Astrocyte (in vitro differentiated cells and primary cell): ENCODE measurements around the gene RASA2. TPM values are rescaled to one million over a fixed set of nuclear protein-coding genes. Genes with fewer than 3 reads are reported as not detected.

Experiments used
- DNase-seq: peaks from one replicate; pipeline ENCODE4 v3.0.0-alpha.2; 2010; ENCODE audit warnings: low read depth
- FAIRE-seq: peaks from 2 replicates; lab custom pipeline; 2011; peaks lifted over from hg19 to GRCh38; lab: Jason Lieb, UNC
- H2AFZ ChIP-seq: 2 replicates; pipeline ENCODE4 v1.6.0; 2012; ENCODE audit warnings: low read depth, low read length, inconsistent platforms
- H3K27ac ChIP-seq: 2 replicates; pipeline ENCODE4 v1.5.1; 2011; ENCODE audit warnings: low read depth, low read length, inconsistent platforms
- H3K27me3 ChIP-seq: 2 replicates; pipeline ENCODE4 v1.6.0; 2011; ENCODE audit warnings: low read length, inconsistent platforms; ENCODE audit not compliant: insufficient read depth
- H3K36me3 ChIP-seq: 2 replicates; pipeline ENCODE4 v1.5.1; 2011; ENCODE audit warnings: low read length, inconsistent platforms; ENCODE audit not compliant: insufficient read depth
- H3K4me1 ChIP-seq: 2 replicates; pipeline ENCODE4 v1.5.1; 2011; ENCODE audit warnings: low read length, inconsistent platforms; ENCODE audit not compliant: insufficient read depth
- H3K4me2 ChIP-seq: 2 replicates; pipeline ENCODE4 v1.6.0; 2012; ENCODE audit warnings: low read length, inconsistent platforms
- H3K4me3 ChIP-seq: 2 replicates; pipeline ENCODE4 v1.5.1; 2011; ENCODE audit warnings: low read depth, mild to moderate bottlenecking, low read length, inconsistent platforms; ENCODE audit not compliant: insufficient read depth
- H3K79me2 ChIP-seq: 2 replicates; pipeline ENCODE4 v1.6.0; 2012; ENCODE audit warnings: mild to moderate bottlenecking, low read length, inconsistent platforms; ENCODE audit not compliant: insufficient read depth
- H3K9ac ChIP-seq: 2 replicates; pipeline ENCODE4 v1.6.0; 2012; ENCODE audit warnings: mild to moderate bottlenecking, low read length, inconsistent platforms
- H3K9me3 ChIP-seq: 2 replicates; pipeline ENCODE4 v1.5.1; 2012; ENCODE audit warnings: low read depth, mild to moderate bottlenecking, low read length, inconsistent platforms; ENCODE audit not compliant: insufficient read depth
- H4K20me1 ChIP-seq: 2 replicates; pipeline ENCODE4 v1.6.0; 2012; ENCODE audit warnings: low read length, inconsistent platforms; ENCODE audit not compliant: insufficient read depth
- H3K27ac Mint-ChIP-seq: one replicate; pipeline ENCODE4 v1.8.0; 2021; ENCODE audit warnings: mild to moderate bottlenecking, mixed read lengths; ENCODE audit not compliant: unreplicated experiment
- H3K27me3 Mint-ChIP-seq: one replicate; pipeline ENCODE4 v1.8.0; 2021; ENCODE audit warnings: low read depth, mixed read lengths; ENCODE audit not compliant: unreplicated experiment
- H3K36me3 Mint-ChIP-seq: one replicate; pipeline ENCODE4 v1.8.0; 2021; ENCODE audit warnings: low read depth, mixed read lengths; ENCODE audit not compliant: unreplicated experiment
- H3K4me1 Mint-ChIP-seq: one replicate; pipeline ENCODE4 v1.8.0; 2021; ENCODE audit warnings: low read depth, mixed read lengths; ENCODE audit not compliant: unreplicated experiment
- H3K4me3 Mint-ChIP-seq: one replicate; pipeline ENCODE4 v1.8.0; 2021; ENCODE audit warnings: mild to moderate bottlenecking, moderate library complexity, mixed read lengths; ENCODE audit not compliant: unreplicated experiment
- H3K9me3 Mint-ChIP-seq: one replicate; pipeline ENCODE4 v1.8.0; 2021; ENCODE audit warnings: mild to moderate bottlenecking, mixed read lengths; ENCODE audit not compliant: unreplicated experiment
- CTCF ChIP-seq: IDR thresholded peaks from 2 replicates; pipeline ENCODE4 v1.5.1; 2011; ENCODE audit warnings: low read depth, mild to moderate bottlenecking, inconsistent platforms, low read length, moderate library complexity; ENCODE audit not compliant: insufficient read depth
- EZH2 ChIP-seq: IDR thresholded peaks from 2 replicates; pipeline ENCODE4 v1.6.1; 2012; ENCODE audit warnings: mild to moderate bottlenecking, low read length, inconsistent platforms; ENCODE audit not compliant: insufficient read depth
- total RNA-seq: library from RNA; stranded (reverse); gene quantifications from 2 replicates; pipeline ENCODE4 v1.2.1, GENCODE V29; 2021

Gene RASA2
- total RNA-seq, 1 donor from 2014 or later = 19.0 TPM

- Mint-ChIP-seq H3K36me3 (no peaks in the 10 kb centered on the region), H3K27ac (peak overlapping the region; percentile 66), H3K4me3 (peak overlapping the region; percentile 85), H3K9me3 (peaks cover 12% of the 10 kb centered on the region), H3K27me3 (peaks cover 38% of the 10 kb centered on the region), H3K4me1 (peaks cover 15% of the 10 kb centered on the region)
- no peak for FAIRE-seq
- DNase-seq = peak; percentile 33
- no peak overlapping the region for H3K27ac ChIP-seq
- H3K36me3 ChIP-seq = no peaks in the 10 kb centered on the region
- H3K4me2 ChIP-seq = peak overlapping the region; percentile 99
- H3K4me1 ChIP-seq = peaks cover 16% of the 10 kb centered on the region
- H3K79me2 ChIP-seq = no peaks in the 10 kb centered on the region
- H3K27me3 ChIP-seq = peaks cover 4% of the 10 kb centered on the region
- TF ChIP-seq CTCF (no peak), EZH2 (no peak)
- no peaks in the 10 kb centered on the region for H4K20me1 ChIP-seq
- H3K9me3 ChIP-seq = no peaks in the 10 kb centered on the region
- peak overlapping the region; percentile 59 for H3K4me3 ChIP-seq
- H2AFZ ChIP-seq = peak overlapping the region; percentile 98
- H3K9ac ChIP-seq = peak overlapping the region; percentile 70
Observed at GRCh38 chr3:141659821-141660613, 173.2 kb downstream of the RASA2 start.

- Mint-ChIP-seq H3K4me3 (peak overlapping the region; percentile 85), H3K4me1 (peaks cover 15% of the 10 kb centered on the region), H3K36me3 (no peaks in the 10 kb centered on the region), H3K27me3 (peaks cover 38% of the 10 kb centered on the region), H3K27ac (peak overlapping the region; percentile 41), H3K9me3 (peaks cover 9% of the 10 kb centered on the region)
- TF ChIP-seq CTCF (no peak), EZH2 (no peak)
- no peak for DNase-seq
- Histone ChIP-seq H3K27ac (no peak overlapping the region), H3K36me3 (no peaks in the 10 kb centered on the region), H3K79me2 (no peaks in the 10 kb centered on the region), H3K27me3 (peaks cover 4% of the 10 kb centered on the region), H2AFZ (peak overlapping the region; percentile 98), H3K9ac (peak overlapping the region; percentile 70), H3K4me1 (peaks cover 16% of the 10 kb centered on the region), H3K4me3 (peak overlapping the region; percentile 59), H4K20me1 (no peaks in the 10 kb centered on the region), H3K4me2 (peak overlapping the region; percentile 99), H3K9me3 (no peaks in the 10 kb centered on the region)
- FAIRE-seq = no peak
Observed at GRCh38 chr3:141660614-141660947, 173.8 kb downstream of the RASA2 start.
